Bronchial smooth muscle cell (primary cell): ENCODE data around the gene ABI3BP. TPM values are rescaled to one million over a fixed set of nuclear protein-coding genes. Genes with fewer than 3 reads are reported as not detected.

Experiments used
- total RNA-seq: library from RNA; depleted of rRNA; stranded (reverse); fragments of >200 nt; gene quantifications from 2 replicates; pipeline ENCODE4 v1.2.1, GENCODE V29; 2014

The ABI3BP gene
- total RNA-seq: 3.5 and 12.0 TPM in 2 replicates

GRCh38 chr3:100993309-100993708 is at the start of gene ABI3BP:
Gene ABI3BP, minus strand, starts transcription at chr3:100993421. Its CDS starts 37 bp downstream, at chr3:100993384.

GRCh38 chr3:100708989-100709841 is 284.0 kb downstream of the ABI3BP start, which contains the start of gene TFG:
Gene TFG, plus strand, starts transcription at chr3:100709494. Its CDS starts 4,192 bp downstream, at chr3:100713686.

